Naive thymus-derived CD8-positive, alpha-beta T cell (primary cell): ENCODE measurements around the gene QRICH1. TPM values are rescaled to one million over a fixed set of nuclear protein-coding genes. Genes with fewer than 3 reads are reported as not detected.
A peak's percentile ranks its signal among the peaks of the same experiment; 100 is the strongest.

Source experiments
- ATAC-seq, 2 donors: fragments of 150-1000 bp; cut with Tn5 transposase in 1 of 2; sonication (Bioruptor Pico), chemical (Tn5 transposase) in 1 of 2; 1 replicate in 1 of 2; 2 replicates in 1 of 2; pipeline ENCODE4 v1.10.0; 2021; ENCODE audit warnings: mild to moderate bottlenecking in 2 of 2, moderate library complexity in 2 of 2
- POLR2A ChIA-PET: fragments of 350-600 bp; sonication (Branson Sonifier 250); formaldehyde crosslinking; loops from one replicate; lab custom pipeline; 2021; ENCODE audit warnings: antibody characterized with exemption; lab: Charles Lee
- DNase-seq, 10 donors: peaks; one replicate each; pipeline versions ENCODE4 v3.0.0 to v3.0.0-alpha.2; 2020 to 2022
- H3K27ac Mint-ChIP-seq, 10 donors: one replicate each; pipeline ENCODE4 v1.8.0; 2020 to 2022; ENCODE audit warnings: mild to moderate bottlenecking in 10 of 10, mixed read lengths in 10 of 10, moderate library complexity in 4 of 10, inconsistent platforms in 1 of 10
- H3K27me3 Mint-ChIP-seq, 5 donors: one replicate each; pipeline ENCODE4 v1.8.0; 2021 to 2022; ENCODE audit warnings: mixed read lengths in 5 of 5
- H3K36me3 Mint-ChIP-seq, 3 donors: one replicate each; pipeline ENCODE4 v1.8.0; 2020 to 2022; ENCODE audit warnings: mixed read lengths in 3 of 3, mild to moderate bottlenecking in 2 of 3, inconsistent platforms in 1 of 3
- H3K4me1 Mint-ChIP-seq, 4 donors: one replicate each; pipeline ENCODE4 v1.8.0; 2021 to 2022; ENCODE audit warnings: mixed read lengths in 4 of 4
- H3K4me3 Mint-ChIP-seq, 10 donors: one replicate each; pipeline ENCODE4 v1.8.0; 2020 to 2022; ENCODE audit warnings: mild to moderate bottlenecking in 10 of 10, mixed read lengths in 10 of 10, moderate library complexity in 6 of 10, inconsistent platforms in 1 of 10
- H3K9me3 Mint-ChIP-seq, 9 donors: one replicate each; pipeline ENCODE4 v1.8.0; 2020 to 2022; ENCODE audit warnings: mixed read lengths in 9 of 9, mild to moderate bottlenecking in 3 of 9, inconsistent platforms in 1 of 9, moderate library complexity in 1 of 9
- polyA plus RNA-seq, 3 donors: library from polyadenylated mRNA; unstranded; fragments of 300-500 nt; fragmentation: Illumina TruSeq; gene quantifications; one replicate each; pipeline ENCODE4 v1.2.3, GENCODE V29; 2021
- total RNA-seq, 8 experiments: library from RNA in 2 of 8; stranded (reverse) in 2 of 8; gene quantifications; one replicate each; pipeline ENCODE4 v1.2.3 and lab custom pipeline; 2021 to 2026

QRICH1 gene
- total and polyA plus RNA-seq, 5 experiments from 2014 or later, result 13.6 to 196 (median 23.6) TPM

- H3K27ac Mint-ChIP-seq, result no peak overlapping the region
- peaks cover 3 to 23% (median 18%) of the 10 kb centered on the region in 4 donors for H3K4me1 Mint-ChIP-seq
- no peak overlapping the region for H3K4me3 Mint-ChIP-seq
- H3K9me3 Mint-ChIP-seq, result no peaks in the 10 kb centered on the region
- peaks cover 0 to 3% (median 0%) of the 10 kb centered on the region in 3 donors for H3K36me3 Mint-ChIP-seq
- H3K27me3 Mint-ChIP-seq, result no peaks in the 10 kb centered on the region
- no peak for DNase-seq
- POLR2A ChIA-PET, result no interaction called here
- no peak for ATAC-seq
These were observed 30.3 kb upstream of the QRICH1 start for GRCh38 chr3:49124203-49124602.

- peaks cover 0 to 8% (median 0%) of the 10 kb centered on the region in 3 donors for H3K36me3 Mint-ChIP-seq
- DNase-seq, result no peak
- no peak overlapping the region for H3K4me3 Mint-ChIP-seq
- POLR2A ChIA-PET, result interaction anchor here (5.0 kb wide), 1 partner anchor 30 kb away, joined by 85 read pairs; the partner anchor contains the start of gene QRICH1
- peak overlapping the region in 1 of 10 donors; percentile 27 for H3K27ac Mint-ChIP-seq
- H3K9me3 Mint-ChIP-seq, result no peaks in the 10 kb centered on the region
- H3K27me3 Mint-ChIP-seq, result no peaks in the 10 kb centered on the region
- ATAC-seq, result no peak
- peaks cover 6 to 28% (median 23%) of the 10 kb centered on the region in 4 donors for H3K4me1 Mint-ChIP-seq
These were observed 29.8 kb upstream of the QRICH1 start for GRCh38 chr3:49123687-49124086.

- Mint-ChIP-seq H3K36me3 (peaks cover 0 to 12% (median 0%) of the 10 kb centered on the region in 3 donors), H3K4me1 (peaks cover 6 to 28% (median 26%) of the 10 kb centered on the region in 4 donors), H3K4me3 (no peak overlapping the region), H3K27ac (peak overlapping the region in 6 of 10 donors; percentile 27 to 95 (median 80)), H3K27me3 (no peaks in the 10 kb centered on the region), H3K9me3 (no peaks in the 10 kb centered on the region)
- DNase-seq (no peak), ATAC-seq (no peak)
- POLR2A ChIA-PET, result interaction anchor here (5.0 kb wide), 1 partner anchor 29 kb away, joined by 85 read pairs; the partner anchor contains the start of gene QRICH1
These were observed 29.1 kb upstream of the QRICH1 start for GRCh38 chr3:49122886-49123545.

- Mint-ChIP-seq H3K27ac (peak overlapping the region; percentile 50 to 96 (median 94)), H3K27me3 (no peaks in the 10 kb centered on the region), H3K4me1 (peaks cover 6 to 28% (median 28%) of the 10 kb centered on the region in 4 donors), H3K4me3 (peak overlapping the region in 3 of 10 donors; percentile 21 to 89 (median 47)), H3K36me3 (peaks cover 0 to 18% (median 0%) of the 10 kb centered on the region in 3 donors), H3K9me3 (no peaks in the 10 kb centered on the region)
- no peak for DNase-seq
- ATAC-seq, result no peak
- POLR2A ChIA-PET, result interaction anchor here (1.6 to 5.0 kb wide), 6 partner anchors 8 to 115 kb away, joined by 4 to 85 read pairs (median 13); partner anchors contain the start of genes CCDC71, LAMB2, QRICH1 and WDR6
These were observed 28.6 kb upstream of the QRICH1 start for GRCh38 chr3:49122451-49122850.

- peak overlapping the region; percentile 88 to 96 (median 94) for H3K27ac Mint-ChIP-seq
- no peaks in the 10 kb centered on the region for H3K9me3 Mint-ChIP-seq
- peaks cover 0 to 21% (median 0%) of the 10 kb centered on the region in 3 donors for H3K36me3 Mint-ChIP-seq
- ATAC-seq, result no peak
- no peaks in the 10 kb centered on the region for H3K27me3 Mint-ChIP-seq
- H3K4me3 Mint-ChIP-seq, result peak overlapping the region; percentile 47 to 89 (median 69)
- POLR2A ChIA-PET, result interaction anchor here (0.6 to 5.0 kb wide), 9 partner anchors 8 to 356 kb away, joined by 3 to 85 read pairs (median 9); partner anchors contain the start of genes CCDC71, LAMB2, QRICH1 and WDR6
- DNase-seq, result no peak
- H3K4me1 Mint-ChIP-seq, result peaks cover 6 to 28% (median 28%) of the 10 kb centered on the region in 4 donors
These were observed 28.2 kb upstream of the QRICH1 start for GRCh38 chr3:49122022-49122421.

- H3K27ac Mint-ChIP-seq, result peak overlapping the region; percentile 88 to 96 (median 94)
- H3K4me3 Mint-ChIP-seq, result peak overlapping the region; percentile 76 to 92 (median 87)
- peaks cover 6 to 33% (median 29%) of the 10 kb centered on the region in 4 donors for H3K4me1 Mint-ChIP-seq
- DNase-seq (no peak), ATAC-seq (no peak)
- POLR2A ChIA-PET, result interaction anchor here (0.5 to 5.0 kb wide), 25 partner anchors 9 to 357 kb away, joined by 3 to 85 read pairs (median 4); partner anchors contain the start of genes ARIH2, CCDC71, IMPDH2 and LAMB2
- H3K36me3 Mint-ChIP-seq, result peaks cover 0 to 26% (median 5%) of the 10 kb centered on the region in 3 donors
- no peaks in the 10 kb centered on the region for H3K27me3 Mint-ChIP-seq
- no peaks in the 10 kb centered on the region for H3K9me3 Mint-ChIP-seq
These were observed 27.4 kb upstream of the QRICH1 start for GRCh38 chr3:49121132-49121736.

- H3K27me3 Mint-ChIP-seq, result no peaks in the 10 kb centered on the region
- H3K4me3 Mint-ChIP-seq, result peak within 1 kb of the TSS; percentile 76 to 92 (median 87)
- peak within 1 kb of the TSS; percentile 88 to 96 (median 94) for H3K27ac Mint-ChIP-seq
- no peaks in the 10 kb centered on the region for H3K9me3 Mint-ChIP-seq
- peak; percentile 87 to 97 (median 94) for DNase-seq
- peaks cover 0 to 32% (median 11%) of the 10 kb centered on the region in 3 donors for H3K36me3 Mint-ChIP-seq
- peak; percentile 91 for ATAC-seq
- POLR2A ChIA-PET, result interaction anchor here (0.6 to 5.0 kb wide), 24 partner anchors 10 to 404 kb away, joined by 3 to 85 read pairs (median 4); partner anchors contain the start of genes ARIH2, CCDC71, IMPDH2 and IP6K2
- H3K4me1 Mint-ChIP-seq, result peaks cover 6 to 35% (median 29%) of the 10 kb centered on the region in 4 donors
These were observed 26.7 kb upstream of the QRICH1 start, which contains the start of gene USP19 for GRCh38 chr3:49120438-49121131. Gene USP19, minus strand, starts transcription at chr3:49120823. Its CDS starts 1,678 bp downstream, at chr3:49119145.

GRCh38 chr3:49120096-49120437 lies 26.2 kb upstream of the QRICH1 start:
- Mint-ChIP-seq H3K4me1 (peaks cover 9 to 36% (median 29%) of the 10 kb centered on the region in 4 donors), H3K27ac (peak overlapping the region; percentile 88 to 96 (median 94)), H3K4me3 (peak overlapping the region; percentile 76 to 92 (median 87)), H3K27me3 (no peaks in the 10 kb centered on the region), H3K9me3 (no peaks in the 10 kb centered on the region), H3K36me3 (peaks cover 0 to 37% (median 11%) of the 10 kb centered on the region in 3 donors)
- DNase-seq (peak in 2 of 10 donors; percentile 18 to 23), ATAC-seq (peak; percentile 5 to 24)
- POLR2A ChIA-PET, result interaction anchor here (0.7 to 5.0 kb wide), 15 partner anchors 10 to 403 kb away, joined by 3 to 85 read pairs (median 7); partner anchors contain the start of genes CCDC71, IP6K2, NDUFAF3 and QARS1

- DNase-seq (no peak), ATAC-seq (no peak)
- peaks cover 9 to 36% (median 29%) of the 10 kb centered on the region in 4 donors for H3K4me1 Mint-ChIP-seq
- peaks cover 0 to 40% (median 13%) of the 10 kb centered on the region in 3 donors for H3K36me3 Mint-ChIP-seq
- peak overlapping the region; percentile 76 to 92 (median 87) for H3K4me3 Mint-ChIP-seq
- H3K9me3 Mint-ChIP-seq, result no peaks in the 10 kb centered on the region
- no peaks in the 10 kb centered on the region for H3K27me3 Mint-ChIP-seq
- POLR2A ChIA-PET, result interaction anchor here (1.5 to 5.0 kb wide), 5 partner anchors 10 to 112 kb away, joined by 4 to 85 read pairs (median 29); partner anchors contain the start of genes CCDC71, QARS1, QRICH1 and WDR6
- H3K27ac Mint-ChIP-seq, result peak overlapping the region; percentile 9 to 96 (median 93)
These were observed 25.6 kb upstream of the QRICH1 start for GRCh38 chr3:49119439-49119838.

- H3K9me3 Mint-ChIP-seq, result no peaks in the 10 kb centered on the region
- H3K27me3 Mint-ChIP-seq, result no peaks in the 10 kb centered on the region
- peaks cover 9 to 36% (median 29%) of the 10 kb centered on the region in 4 donors for H3K4me1 Mint-ChIP-seq
- H3K4me3 Mint-ChIP-seq, result peak overlapping the region in 9 of 10 donors; percentile 38 to 89 (median 87)
- POLR2A ChIA-PET, result interaction anchor here (1.5 to 5.0 kb wide), 5 partner anchors 10 to 112 kb away, joined by 4 to 85 read pairs (median 29); partner anchors contain the start of genes CCDC71, QARS1, QRICH1 and WDR6
- peak overlapping the region; percentile 35 to 96 (median 65) for H3K27ac Mint-ChIP-seq
- ATAC-seq, result no peak
- DNase-seq, result no peak
- H3K36me3 Mint-ChIP-seq, result peaks cover 0 to 43% (median 16%) of the 10 kb centered on the region in 3 donors
These were observed 25.2 kb upstream of the QRICH1 start for GRCh38 chr3:49119036-49119435.

GRCh38 chr3:49112262-49112661 lies 18.4 kb upstream of the QRICH1 start:
- Mint-ChIP-seq H3K4me3 (no peak overlapping the region), H3K4me1 (peaks cover 0 to 8% (median 2%) of the 10 kb centered on the region in 4 donors), H3K27ac (no peak overlapping the region), H3K27me3 (no peaks in the 10 kb centered on the region), H3K9me3 (no peaks in the 10 kb centered on the region), H3K36me3 (peaks cover 0 to 71% (median 18%) of the 10 kb centered on the region in 3 donors)
- POLR2A ChIA-PET, result interaction anchor here (5.7 kb wide), 1 partner anchor 8 kb away, joined by 26 read pairs; the partner anchor contains the start of gene USP19
- no peak for ATAC-seq
- no peak for DNase-seq
